H1 (cell line): Measurements from ENCODE around the gene TRAP1. TPM values are rescaled to one million over a fixed set of nuclear protein-coding genes. Genes with fewer than 3 reads are reported as not detected.

Experiments used
- CTCF ChIA-PET: fragments of 300-600 bp; sonication (Branson Sonifier 250); formaldehyde crosslinking; loops from one replicate; lab custom pipeline; 2021; ENCODE audit not compliant: partially characterized antibody; lab: Charles Lee
- POLR2A ChIA-PET: fragments of 300-600 bp; sonication (Branson Sonifier 250); formaldehyde crosslinking; loops from one replicate; lab custom pipeline; 2021; ENCODE audit warnings: inconsistent platforms; ENCODE audit not compliant: partially characterized antibody; lab: Charles Lee
- DNase-seq, 2 experiments: peaks; one replicate each; pipeline versions ENCODE4 v3.0.0 to v3.0.0-alpha.2; 2010 to 2022; ENCODE audit warnings: low spot score in 2 of 2, low read depth in 1 of 2, mixed read lengths in 1 of 2
- FAIRE-seq: peaks from 2 replicates; lab custom pipeline; 2011; peaks lifted over from hg19 to GRCh38; lab: Jason Lieb, UNC
- H2AFZ ChIP-seq: 2 replicates; pipeline ENCODE4 v1.8.1; 2012; ENCODE audit warnings: low read length, inconsistent platforms
- H2AK5ac ChIP-seq: 2 replicates; pipeline ENCODE4 v1.6.1; 2013; ENCODE audit warnings: low read depth, low read length
- H2BK120ac ChIP-seq: replicated peaks from 2 replicates; pipeline ENCODE3; 2013; ENCODE audit warnings: low read depth, low read length, inconsistent platforms
- H2BK12ac ChIP-seq: 2 replicates; pipeline ENCODE4 v1.6.1; 2013; ENCODE audit warnings: low read depth, low read length
- H2BK15ac ChIP-seq: 2 replicates; pipeline ENCODE4 v1.6.1; 2013; ENCODE audit warnings: low read length
- H2BK20ac ChIP-seq: 2 replicates; pipeline ENCODE4 v1.6.1; 2013; ENCODE audit warnings: low read length
- H2BK5ac ChIP-seq: 2 replicates; pipeline ENCODE4 v1.6.1; 2013; ENCODE audit warnings: low read depth, low read length
- H3K14ac ChIP-seq: 2 replicates; pipeline ENCODE4 v1.6.1; 2013; ENCODE audit warnings: inconsistent platforms; ENCODE audit not compliant: insufficient read length
- H3K18ac ChIP-seq: 2 replicates; pipeline ENCODE4 v1.6.1; 2013; ENCODE audit warnings: low read length; ENCODE audit errors: extremely low read depth
- H3K23ac ChIP-seq: 2 replicates; pipeline ENCODE4 v1.6.1; 2013; ENCODE audit warnings: inconsistent platforms; ENCODE audit not compliant: insufficient read length
- H3K23me2 ChIP-seq: 2 replicates; pipeline ENCODE4 v1.6.1; 2013; ENCODE audit warnings: low read depth, low read length
- H3K27ac ChIP-seq: 2 replicates; pipeline ENCODE4 v1.6.1; 2011; ENCODE audit warnings: low read depth, low read length, inconsistent platforms
- H3K27me3 ChIP-seq, 4 experiments: replicated peaks in 1 of 4; 1 replicate in 1 of 4; 2 replicates in 3 of 4; pipeline versions ENCODE4 v1.6.1 to v1.8.1; 2011 to 2013; ENCODE audit warnings: low read length in 3 of 4, mild to moderate bottlenecking in 3 of 4, inconsistent platforms in 2 of 4, mixed read lengths in 2 of 4, moderate library complexity in 1 of 4; ENCODE audit not compliant: control insufficient read depth in 3 of 4, insufficient read depth in 3 of 4; ENCODE audit errors: extremely low read depth in 1 of 4
- H3K36me3 ChIP-seq, 4 experiments: 2 replicates each; pipeline versions ENCODE4 v1.6.1 to v1.8.1; 2011 to 2013; ENCODE audit warnings: mild to moderate bottlenecking in 4 of 4, low read length in 3 of 4, moderate library complexity in 2 of 4, control low read depth in 1 of 4, inconsistent platforms in 1 of 4; ENCODE audit not compliant: insufficient read depth in 4 of 4, control insufficient read depth in 2 of 4
- H3K4ac ChIP-seq: replicated peaks from 2 replicates; pipeline ENCODE3; 2013; ENCODE audit warnings: low read length, low read depth, mixed read lengths, inconsistent platforms; ENCODE audit not compliant: insufficient read length
- H3K4me1 ChIP-seq, 4 experiments: replicated peaks in 1 of 4; 1 replicate in 1 of 4; 2 replicates in 3 of 4; pipeline versions ENCODE4 v1.6.1 to v1.8.1; 2011 to 2013; ENCODE audit warnings: low read length in 3 of 4, inconsistent platforms in 2 of 4, mixed read lengths in 1 of 4; ENCODE audit not compliant: insufficient read depth in 4 of 4, control insufficient read depth in 3 of 4
- H3K4me2 ChIP-seq, 2 experiments: 2 replicates each; pipeline versions ENCODE4 v1.6.1 to v1.8.1; 2011 to 2013; ENCODE audit warnings: low read depth in 2 of 2, low read length in 2 of 2, control low read depth in 1 of 2, inconsistent platforms in 1 of 2, mild to moderate bottlenecking in 1 of 2; ENCODE audit not compliant: insufficient read depth in 1 of 2
- H3K4me3 ChIP-seq, 4 experiments: fragments of 200-600, 300-600 bp in 1 of 4; sonication (generic), shearing (Covaris generic), sonication (Bioruptor Twin) in 1 of 4; 2 replicates each; pipeline versions ENCODE4 v1.5.1 to v1.8.1; 2011 to 2016; ENCODE audit warnings: low read length in 4 of 4, low read depth in 3 of 4, control low read depth in 2 of 4, inconsistent platforms in 2 of 4, mild to moderate bottlenecking in 2 of 4, mixed read lengths in 1 of 4, moderate library complexity in 1 of 4; ENCODE audit not compliant: insufficient read depth in 2 of 4; ENCODE audit errors: extremely low read depth in 1 of 4
- H3K56ac ChIP-seq: replicated peaks from 2 replicates; pipeline ENCODE3; 2013; ENCODE audit warnings: low read depth, mild to moderate bottlenecking, mixed read lengths, low read length, inconsistent platforms; ENCODE audit not compliant: insufficient read length
- H3K79me1 ChIP-seq: 2 replicates; pipeline ENCODE4 v1.6.1; 2013; ENCODE audit warnings: low read depth, low read length, control low read depth
- H3K79me2 ChIP-seq, 2 experiments: 2 replicates each; pipeline versions ENCODE4 v1.6.1 to v1.8.1; 2012 to 2013; ENCODE audit warnings: low read length in 2 of 2, mild to moderate bottlenecking in 2 of 2, inconsistent platforms in 1 of 2; ENCODE audit not compliant: insufficient read depth in 2 of 2, control insufficient read depth in 1 of 2
- H3K9ac ChIP-seq, 4 experiments: replicated peaks in 1 of 4; 1 replicate in 1 of 4; 2 replicates in 3 of 4; pipeline versions ENCODE4 v1.6.1 to v1.8.1; 2011 to 2013; ENCODE audit warnings: low read depth in 3 of 4, low read length in 3 of 4, control low read depth in 2 of 4, mild to moderate bottlenecking in 2 of 4, moderate library complexity in 2 of 4, inconsistent platforms in 1 of 4; ENCODE audit errors: extremely low read depth in 1 of 4
- H3K9me3 ChIP-seq, 2 experiments: 2 replicates each; pipeline versions ENCODE4 v1.6.1 to v1.8.1; 2012 to 2013; ENCODE audit warnings: mild to moderate bottlenecking in 2 of 2, moderate library complexity in 2 of 2, control low read depth in 1 of 2, inconsistent platforms in 1 of 2, low read depth in 1 of 2, low read length in 1 of 2, mixed read lengths in 1 of 2; ENCODE audit not compliant: insufficient read depth in 2 of 2
- H4K20me1 ChIP-seq, 2 experiments: replicated peaks in 1 of 2; 2 replicates each; pipeline versions ENCODE3 to v1.8.1; 2011 to 2013; ENCODE audit warnings: inconsistent platforms in 2 of 2, low read length in 2 of 2, mild to moderate bottlenecking in 1 of 2; ENCODE audit not compliant: insufficient read depth in 2 of 2, control insufficient read depth in 1 of 2
- H4K5ac ChIP-seq: 2 replicates; pipeline ENCODE4 v1.6.1; 2013; ENCODE audit warnings: low read length, low read depth, mixed read lengths, inconsistent platforms; ENCODE audit not compliant: insufficient read length
- H4K8ac ChIP-seq: 2 replicates; pipeline ENCODE4 v1.8.0; 2013; ENCODE audit warnings: mild to moderate bottlenecking, moderate library complexity, low read length, inconsistent platforms; ENCODE audit not compliant: insufficient read depth; ENCODE audit errors: extremely low read depth
- H4K91ac ChIP-seq: replicated peaks from 2 replicates; pipeline ENCODE3; 2013; ENCODE audit warnings: low read length, mixed read lengths, inconsistent platforms; ENCODE audit not compliant: insufficient read length
- HDAC6 ChIP-seq: IDR thresholded peaks from one replicate; pipeline ENCODE4 v1.7.1; 2012; ENCODE audit warnings: low read depth, mild to moderate bottlenecking, inconsistent platforms, low read length, moderate library complexity
- POLR2AphosphoS5 ChIP-seq: IDR thresholded peaks from 2 replicates; pipeline ENCODE4 v1.6.1; 2011; ENCODE audit warnings: low read depth, low read length
- WGBS, 2 experiments: shearing (Covaris generic) in 1 of 2; methylation state at CpG; one replicate each; pipeline versions ENCODE4 v1.1.6 to v1.1.7; 2013 to 2015; ENCODE audit warnings: low lambda C conversion rate in 2 of 2, mixed read lengths in 2 of 2, inconsistent platforms in 1 of 2, low coverage in 1 of 2, missing lambda C conversion rate in 1 of 2; ENCODE audit not compliant: insufficient replicate concordance in 2 of 2, insufficient coverage in 1 of 2, insufficient read length in 1 of 2; ENCODE audit errors: extremely low coverage in 1 of 2, missing lambda C conversion rate in 1 of 2; 5-methylcytosine and 5-hydroxymethylcytosine counted together
- polyA plus RNA-seq, 7 experiments: library from polyadenylated mRNA; depleted of rRNA in 3 of 7; stranded (reverse) in 5 of 7; unstranded in 2 of 7; fragments of >200 nt in 5 of 7; fragments of 200-250 nt in 2 of 7; gene quantifications; 1 replicate in 5 of 7; 2 replicates in 1 of 7; 4 replicates in 1 of 7; pipeline versions ENCODE4 v1.2.1 to v1.2.3, GENCODE V29; 2011 to 2013; ENCODE audit warnings: missing spikeins in 2 of 7, mixed read lengths in 2 of 7
- total RNA-seq: library from RNA; stranded (reverse); fragmentation: NEBNext Ultra II Directional; extraction: Animal tissue kit (Norgen Biotek cat#: 25700); gene quantifications from 2 replicates; pipeline ENCODE4 v1.2.1, GENCODE V29; 2021
- TF ChIP-seq, protein P1 (sequence below), 3 experiments: IDR thresholded peaks; 1 replicate in 2 of 3; 2 replicates in 1 of 3; pipeline versions ENCODE4 v1.5.1 to v1.6.1; 2011; ENCODE audit warnings: low read length in 3 of 3, mild to moderate bottlenecking in 3 of 3, inconsistent platforms in 2 of 3, low read depth in 1 of 3, moderate library complexity in 1 of 3; ENCODE audit not compliant: insufficient read depth in 1 of 3; ENCODE audit errors: control extremely low read depth in 1 of 3

TRAP1 gene
- total and polyA plus RNA-seq, 2 of the 8 experiments (the other 6 are each of a cell fraction or from before 2014, with no cell fraction given): 215 to 283 TPM

- no peak overlapping the region for H4K91ac ChIP-seq
- peaks cover 4 to 8% of the 10 kb centered on the region in 2 experiments for H4K20me1 ChIP-seq
- H2BK12ac ChIP-seq: no peak overlapping the region
- no peak overlapping the region for H3K4me3 ChIP-seq
- no peak overlapping the region for H3K27ac ChIP-seq
- H3K4me2 ChIP-seq: no peak overlapping the region
- no peak overlapping the region for H2BK120ac ChIP-seq
- no peak overlapping the region for H3K9ac ChIP-seq
- H2BK20ac ChIP-seq: no peak overlapping the region
- H4K8ac ChIP-seq: no peak overlapping the region
- FAIRE-seq (no peak), DNase-seq (no peak)
- H4K5ac ChIP-seq: no peak overlapping the region
- no peak overlapping the region for H3K14ac ChIP-seq
- no peak overlapping the region for H3K4ac ChIP-seq
- H3K18ac ChIP-seq: no peak overlapping the region
- H3K56ac ChIP-seq: no peak overlapping the region
- WGBS, 2 experiments: 95% methylated on average over 30 of the region's 34 CpGs; no CpG with 5 or more reads in 1 of the 2 experiments
- H3K23ac ChIP-seq: no peak overlapping the region
- H3K9me3 ChIP-seq: no peaks in the 10 kb centered on the region
- no peak overlapping the region for H2BK5ac ChIP-seq
- peaks cover 16 to 67% (median 54%) of the 10 kb centered on the region in 4 experiments; a peak in 6 of 8 replicates for H3K36me3 ChIP-seq
- H2AFZ ChIP-seq: no peak overlapping the region
- no peaks in the 10 kb centered on the region for H3K79me2 ChIP-seq
- no peaks in the 10 kb centered on the region for H3K27me3 ChIP-seq
- no peaks in the 10 kb centered on the region for H3K23me2 ChIP-seq
- no peak overlapping the region for H2BK15ac ChIP-seq
- ChIA-PET CTCF (interaction anchor here (0.7 to 1.4 kb wide), 6 partner anchors 8 to 56 kb away, joined by 3 to 4 read pairs (median 3); no protein-coding TSS in a partner anchor), POLR2A (interaction anchor here (0.7 kb wide), 1 partner anchor 110 kb away, joined by 3 read pairs; no protein-coding TSS in a partner anchor)
- H3K4me1 ChIP-seq: no peaks in the 10 kb centered on the region
- TF ChIP-seq POLR2AphosphoS5 (0 out of 2 replicates have a peak, but pooled peaks have one; percentile 12), HDAC6 (no peak)
- TF ChIP-seq, protein P1, sequence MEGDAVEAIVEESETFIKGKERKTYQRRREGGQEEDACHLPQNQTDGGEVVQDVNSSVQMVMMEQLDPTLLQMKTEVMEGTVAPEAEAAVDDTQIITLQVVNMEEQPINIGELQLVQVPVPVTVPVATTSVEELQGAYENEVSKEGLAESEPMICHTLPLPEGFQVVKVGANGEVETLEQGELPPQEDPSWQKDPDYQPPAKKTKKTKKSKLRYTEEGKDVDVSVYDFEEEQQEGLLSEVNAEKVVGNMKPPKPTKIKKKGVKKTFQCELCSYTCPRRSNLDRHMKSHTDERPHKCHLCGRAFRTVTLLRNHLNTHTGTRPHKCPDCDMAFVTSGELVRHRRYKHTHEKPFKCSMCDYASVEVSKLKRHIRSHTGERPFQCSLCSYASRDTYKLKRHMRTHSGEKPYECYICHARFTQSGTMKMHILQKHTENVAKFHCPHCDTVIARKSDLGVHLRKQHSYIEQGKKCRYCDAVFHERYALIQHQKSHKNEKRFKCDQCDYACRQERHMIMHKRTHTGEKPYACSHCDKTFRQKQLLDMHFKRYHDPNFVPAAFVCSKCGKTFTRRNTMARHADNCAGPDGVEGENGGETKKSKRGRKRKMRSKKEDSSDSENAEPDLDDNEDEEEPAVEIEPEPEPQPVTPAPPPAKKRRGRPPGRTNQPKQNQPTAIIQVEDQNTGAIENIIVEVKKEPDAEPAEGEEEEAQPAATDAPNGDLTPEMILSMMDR (IDR thresholded peaks at IDR 0.05; ENCODE audit: control extremely low read depth in 1 of 3, insufficient read depth in 1 of 3, low read depth in 1 of 3, low read length in 3 of 3): peak in 1 of 3 experiments; percentile 10; a peak in 1 of 4 replicates
- TF ChIP-seq, all 59 proteins: peak for 2
- H3K79me1 ChIP-seq: no peaks in the 10 kb centered on the region; the same call in 1 of the 2 replicates
- H2AK5ac ChIP-seq: no peak overlapping the region
Measured at GRCh38 chr16:3731126-3731935, 14.0 kb upstream of the TRAP1 start.
